GM12878 (cell line): ENCODE measurements around the gene CREBBP. TPM values are rescaled to one million over a fixed set of nuclear protein-coding genes. Genes with fewer than 3 reads are reported as not detected.
A peak's percentile ranks its signal among the peaks of the same experiment; 100 is the strongest.

ENCODE experiments used
- ATAC-seq: fragments of 200-7000 bp; cut with Tn5 transposase; 3 replicates; pipeline ENCODE4 v1.9.1; 2020; ENCODE audit warnings: mild to moderate bottlenecking, moderate library complexity
- BruUV-seq: library from RNA; stranded (reverse); fragments of 400-500 nt; replicated peaks from 2 replicates; lab custom pipeline; 2021; lab: Mats Ljungman, UMichigan
- CTCF ChIA-PET: fragments of 300-600 bp; sonication (Branson Sonifier 250); formaldehyde crosslinking; extraction: SDS; loops from one replicate; lab custom pipeline; 2021; ENCODE audit warnings: inconsistent platforms; lab: Yijun Ruan, JAX
- POLR2A ChIA-PET: fragments of 350-600 bp; formaldehyde crosslinking; extraction: SDS; loops from one replicate; lab custom pipeline; 2021; ENCODE audit warnings: inconsistent platforms; lab: Charles Lee
- RAD21 ChIA-PET: fragments of 300-600 bp; sonication (Branson Sonifier 250); formaldehyde crosslinking; loops from one replicate; lab custom pipeline; 2023; ENCODE audit warnings: antibody characterized with exemption; ENCODE audit not compliant: unreplicated experiment; lab: Charles Lee
- SMC1A ChIA-PET: fragments of 300-600 bp; sonication (Branson Sonifier 250); formaldehyde crosslinking; loops from one replicate; lab custom pipeline; 2023; ENCODE audit not compliant: unreplicated experiment, uncharacterized antibody; lab: Charles Lee
- DNase-seq: peaks from one replicate; pipeline ENCODE4 v3.0.0-alpha.2; 2011; ENCODE audit warnings: low read depth, low spot score
- FAIRE-seq: peaks from 3 replicates; lab custom pipeline; 2011; peaks lifted over from hg19 to GRCh38; lab: Jason Lieb, UNC
- H2AFZ ChIP-seq: 2 replicates; pipeline ENCODE4 v1.6.0; 2011; ENCODE audit warnings: low read depth, low read length, control low read depth; ENCODE audit not compliant: control insufficient read depth
- H3K27ac ChIP-seq: 2 replicates; pipeline ENCODE4 v1.5.1; 2011; ENCODE audit warnings: control low read depth; ENCODE audit not compliant: control insufficient read depth, insufficient read depth
- H3K27me3 ChIP-seq, 2 experiments: replicated peaks in 1 of 2; 2 replicates each; pipeline versions ENCODE4 v1.6.0 to v1.6.1; 2011; ENCODE audit warnings: low read length in 1 of 2; ENCODE audit not compliant: control insufficient read depth in 2 of 2, insufficient read depth in 2 of 2
- H3K36me3 ChIP-seq, 2 experiments: 2 replicates each; pipeline ENCODE4 v1.5.1; 2011; ENCODE audit warnings: low read length in 1 of 2; ENCODE audit not compliant: control insufficient read depth in 2 of 2, insufficient read depth in 2 of 2
- H3K4me1 ChIP-seq: 2 replicates; pipeline ENCODE4 v1.6.1; 2011; ENCODE audit warnings: mild to moderate bottlenecking, low read length, moderate library complexity, mixed read lengths; ENCODE audit not compliant: control insufficient read depth, insufficient read depth
- H3K4me2 ChIP-seq: 2 replicates; pipeline ENCODE4 v1.6.0; 2011; ENCODE audit warnings: control low read depth; ENCODE audit not compliant: control insufficient read depth, insufficient read depth
- H3K4me3 ChIP-seq: fragments of 200-600 bp; sonication (generic); 2 replicates; pipeline ENCODE4 v1.5.1; 2016
- H3K79me2 ChIP-seq: 2 replicates; pipeline ENCODE4 v1.6.0; 2011; ENCODE audit warnings: low read length; ENCODE audit not compliant: control insufficient read depth, insufficient read depth
- H3K9ac ChIP-seq: 2 replicates; pipeline ENCODE4 v1.8.0; 2011; ENCODE audit warnings: low read length, control low read depth, mixed read lengths; ENCODE audit not compliant: control insufficient read depth, insufficient read depth
- H3K9me3 ChIP-seq: replicated peaks from 3 replicates; pipeline ENCODE4 v1.5.1; 2011; ENCODE audit warnings: mild to moderate bottlenecking, low read length; ENCODE audit not compliant: control insufficient read depth, insufficient read depth
- H4K20me1 ChIP-seq: 2 replicates; pipeline ENCODE4 v1.6.0; 2011; ENCODE audit not compliant: control insufficient read depth, insufficient read depth
- ATF7 ChIP-seq: fragments of 450-650 bp; IDR thresholded peaks from 2 replicates; pipeline ENCODE4 v1.6.1; 2016; ENCODE audit warnings: low read depth, mild to moderate bottlenecking
- BCL11A ChIP-seq: IDR thresholded peaks from 2 replicates; pipeline ENCODE4 v1.6.1; 2011; ENCODE audit warnings: low read depth, low read length
- ESRRA ChIP-seq: IDR thresholded peaks from 2 replicates; pipeline ENCODE4 v1.6.1; 2012; ENCODE audit warnings: mild to moderate bottlenecking, low read length, improper control_type of control experiment
- HDAC6 ChIP-seq: fragments of 200-600 bp; sonication (generic); IDR thresholded peaks from one replicate; pipeline ENCODE4 v1.8.0; 2017; ENCODE audit warnings: antibody characterized with exemption; ENCODE audit not compliant: unreplicated experiment
- MEF2A ChIP-seq: IDR thresholded peaks from 2 replicates; pipeline ENCODE4 v1.6.1; 2011; ENCODE audit warnings: low read depth, mild to moderate bottlenecking, low read length, moderate library complexity; ENCODE audit not compliant: insufficient read depth
- MTA2 ChIP-seq: fragments of 450-650 bp; IDR thresholded peaks from 2 replicates; pipeline ENCODE4 v1.6.1; 2016; ENCODE audit warnings: low read depth, mild to moderate bottlenecking, moderate library complexity
- NKRF ChIP-seq: fragments of 450-650 bp; conservative IDR thresholded peaks from 2 replicates; pipeline ENCODE4 v1.6.1; 2017; ENCODE audit warnings: mild to moderate bottlenecking, moderate library complexity
- PKNOX1 ChIP-seq: fragments of 450-650 bp; IDR thresholded peaks from 2 replicates; pipeline ENCODE4 v1.6.1; 2016; ENCODE audit warnings: mild to moderate bottlenecking
- PML ChIP-seq: IDR thresholded peaks from 2 replicates; pipeline ENCODE4 v1.6.1; 2012; ENCODE audit warnings: low read length, inconsistent platforms
- POLR2AphosphoS2 ChIP-seq: IDR thresholded peaks from 2 replicates; pipeline ENCODE4 v1.6.1; 2011; ENCODE audit warnings: low read depth, mild to moderate bottlenecking, low read length, improper control_type of control experiment, moderate library complexity
- SPI1 ChIP-seq: IDR thresholded peaks from 2 replicates; pipeline ENCODE4 v1.6.1; 2011; ENCODE audit warnings: low read depth, mild to moderate bottlenecking, low read length, moderate library complexity, borderline replicate concordance; ENCODE audit not compliant: insufficient read depth
- SUPT20H ChIP-seq: IDR thresholded peaks from 2 replicates; pipeline ENCODE4 v1.6.1; 2011; ENCODE audit warnings: low read depth, mild to moderate bottlenecking, low read length, moderate library complexity, borderline replicate concordance; ENCODE audit not compliant: control insufficient read depth
- ZNF24 ChIP-seq: fragments of 450-650 bp; IDR thresholded peaks from 2 replicates; pipeline ENCODE4 v1.6.1; 2017; ENCODE audit warnings: antibody characterized with exemption, mild to moderate bottlenecking
- WGBS: methylation state at CpG from one replicate; pipeline ENCODE4 v1.1.6; 2016; ENCODE audit warnings: low lambda C conversion rate; ENCODE audit not compliant: insufficient replicate concordance, insufficient coverage; ENCODE audit errors: missing lambda C conversion rate; 5-methylcytosine and 5-hydroxymethylcytosine counted together
- in situ Hi-C: fragments of 300-500 bp; cut with MboI; formaldehyde crosslinking; loops from 9 replicates; pipeline ENCODE4 v1.14.3; 2018; ENCODE audit warnings: mixed read lengths
- intact Hi-C: fragments of 100-400 bp; cut with micrococcal nuclease; formaldehyde crosslinking; loops from one replicate; pipeline ENCODE4 v1.14.2; 2022; ENCODE audit not compliant: unreplicated experiment
- polyA plus RNA-seq, 11 experiments: library from polyadenylated mRNA; depleted of rRNA in 4 of 11; unstranded in 6 of 11; stranded (reverse) in 5 of 11; fragments of >200 nt; fragmentation: Nextera tagmentation in 4 of 11; fragmentation: Illumina TruSeq in 1 of 11; extraction: Ambion mirVana in 4 of 11; extraction: Trizol in 1 of 11; gene quantifications; 1 replicate in 1 of 11; 2 replicates in 10 of 11; pipeline versions ENCODE4 v1.2.1 to v1.2.3, GENCODE V29; 2011 to 2016; ENCODE audit warnings: inconsistent platforms in 2 of 11, missing spikeins in 2 of 11, low read depth in 1 of 11
- total RNA-seq, 4 experiments: library from RNA; depleted of rRNA in 3 of 4; stranded (reverse); fragments of >200 nt in 3 of 4; fragmentation: Illumina TruSeq in 1 of 4; extraction: Trizol in 1 of 4; gene quantifications; 2 replicates each; pipeline versions ENCODE4 v1.2.1 to v1.2.3, GENCODE V29; 2013 to 2021
- TF ChIP-seq, protein P1 (sequence below): fragments of 450-650 bp; IDR thresholded peaks from 2 replicates; pipeline ENCODE4 v1.6.1; 2018; ENCODE audit warnings: borderline replicate concordance, mild to moderate bottlenecking; ENCODE audit not compliant: partially characterized antibody
- TF ChIP-seq, protein P2 (sequence below): fragments of 450-650 bp; IDR thresholded peaks from 2 replicates; pipeline ENCODE4 v1.6.1; 2018; ENCODE audit warnings: mild to moderate bottlenecking, low read depth, moderate library complexity; ENCODE audit not compliant: partially characterized antibody

The CREBBP gene
- total and polyA plus RNA-seq, 10 of the 15 experiments (the other 5 are each of a cell fraction or from before 2014, with no cell fraction given) = 3.4 to 32.7 (median 7.9) TPM

DNA sequence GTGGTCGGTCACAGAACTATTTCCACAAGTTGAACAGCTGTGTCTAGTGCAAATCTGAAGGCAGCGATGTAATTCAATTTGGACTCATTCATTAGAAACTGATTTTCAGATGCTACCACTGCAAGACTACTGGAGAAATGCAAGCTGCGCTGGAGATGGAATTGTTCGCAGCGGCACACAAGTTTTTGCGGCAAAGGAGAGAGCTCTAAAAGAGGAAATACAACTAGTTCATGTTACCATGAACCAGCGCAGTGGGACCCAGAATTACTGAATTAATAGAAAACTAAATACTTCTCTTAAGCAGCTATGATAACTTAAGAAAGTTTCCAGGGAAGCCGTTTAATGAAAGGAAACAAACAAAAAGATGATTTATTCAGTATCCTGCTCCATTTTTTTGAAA lies 1.9 kb downstream of the CREBBP start:
- peaks cover 62% of the 10 kb centered on the region for H3K79me2 ChIP-seq
- intact Hi-C loops = loop anchor here (2.0 to 5.0 kb wide), 3 partner anchors 91 to 374 kb away; no protein-coding TSS in a partner anchor
- ChIA-PET CTCF (interaction anchor here (0.5 to 5.6 kb wide), 18 partner anchors 10 to 375 kb away, joined by 3 to 35 read pairs (median 6); no protein-coding TSS in a partner anchor), SMC1A (interaction anchor here (0.8 to 7.6 kb wide), 22 partner anchors 10 to 739 kb away, joined by 3 to 160 read pairs (median 4); partner anchors contain the start of gene TRAP1), RAD21 (interaction anchor here (0.6 to 7.1 kb wide), 19 partner anchors 10 to 253 kb away, joined by 3 to 49 read pairs (median 4); partner anchors contain the start of gene TRAP1), POLR2A (interaction anchor here (1.0 to 3.5 kb wide), 11 partner anchors 8 to 95 kb away, joined by 3 to 22 read pairs (median 4); no protein-coding TSS in a partner anchor)
- peak overlapping the region; percentile 78 for H3K4me2 ChIP-seq
- DNase-seq (no peak), FAIRE-seq (no peak), ATAC-seq (peak; percentile 32)
- no peaks in the 10 kb centered on the region for H3K27me3 ChIP-seq
- no peak overlapping the region for H2AFZ ChIP-seq
- BruUV-seq = no TSS peak
- peak overlapping the region; percentile 60; the same call in 1 of the 2 replicates for H3K27ac ChIP-seq
- 8% methylated on average over 8 of the region's 8 CpGs for WGBS
- peak overlapping the region; percentile 80 for H3K4me3 ChIP-seq
- peaks cover 11% of the 10 kb centered on the region for H3K4me1 ChIP-seq
- H3K36me3 ChIP-seq = no peaks in the 10 kb centered on the region; a peak in 2 of 4 replicates
- H3K9me3 ChIP-seq = no peaks in the 10 kb centered on the region
- in situ Hi-C loops = loop anchor here (5.0 kb wide), 1 partner anchor 186 kb away; no protein-coding TSS in a partner anchor
- peak overlapping the region; percentile 62 for H3K9ac ChIP-seq
- peaks cover 14% of the 10 kb centered on the region for H4K20me1 ChIP-seq
- TF ChIP-seq HDAC6 (no peak), ZNF24 (0 out of 2 replicates have a peak, but pooled peaks have one; percentile 28), ESRRA (no peak), MTA2 (0 out of 2 replicates have a peak, but pooled peaks have one; percentile 20), SPI1 (peak; percentile 38; the same call in 1 of the 2 replicates), PML (no peak), POLR2AphosphoS2 (no peak), ATF7 (no peak), MEF2A (no peak), PKNOX1 (no peak), NKRF (peak; percentile 46; the same call in 1 of the 2 replicates), BCL11A (no peak), SUPT20H (no peak)
- TF ChIP-seq, protein P1, sequence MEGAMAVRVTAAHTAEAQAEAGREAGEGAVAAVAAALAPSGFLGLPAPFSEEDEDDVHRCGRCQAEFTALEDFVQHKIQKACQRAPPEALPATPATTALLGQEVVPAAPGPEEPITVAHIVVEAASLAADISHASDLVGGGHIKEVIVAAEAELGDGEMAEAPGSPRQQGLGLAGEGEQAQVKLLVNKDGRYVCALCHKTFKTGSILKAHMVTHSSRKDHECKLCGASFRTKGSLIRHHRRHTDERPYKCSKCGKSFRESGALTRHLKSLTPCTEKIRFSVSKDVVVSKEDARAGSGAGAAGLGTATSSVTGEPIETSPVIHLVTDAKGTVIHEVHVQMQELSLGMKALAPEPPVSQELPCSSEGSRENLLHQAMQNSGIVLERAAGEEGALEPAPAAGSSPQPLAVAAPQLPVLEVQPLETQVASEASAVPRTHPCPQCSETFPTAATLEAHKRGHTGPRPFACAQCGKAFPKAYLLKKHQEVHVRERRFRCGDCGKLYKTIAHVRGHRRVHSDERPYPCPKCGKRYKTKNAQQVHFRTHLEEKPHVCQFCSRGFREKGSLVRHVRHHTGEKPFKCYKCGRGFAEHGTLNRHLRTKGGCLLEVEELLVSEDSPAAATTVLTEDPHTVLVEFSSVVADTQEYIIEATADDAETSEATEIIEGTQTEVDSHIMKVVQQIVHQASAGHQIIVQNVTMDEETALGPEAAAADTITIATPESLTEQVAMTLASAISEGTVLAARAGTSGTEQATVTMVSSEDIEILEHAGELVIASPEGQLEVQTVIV = no peak
- TF ChIP-seq, protein P2, sequence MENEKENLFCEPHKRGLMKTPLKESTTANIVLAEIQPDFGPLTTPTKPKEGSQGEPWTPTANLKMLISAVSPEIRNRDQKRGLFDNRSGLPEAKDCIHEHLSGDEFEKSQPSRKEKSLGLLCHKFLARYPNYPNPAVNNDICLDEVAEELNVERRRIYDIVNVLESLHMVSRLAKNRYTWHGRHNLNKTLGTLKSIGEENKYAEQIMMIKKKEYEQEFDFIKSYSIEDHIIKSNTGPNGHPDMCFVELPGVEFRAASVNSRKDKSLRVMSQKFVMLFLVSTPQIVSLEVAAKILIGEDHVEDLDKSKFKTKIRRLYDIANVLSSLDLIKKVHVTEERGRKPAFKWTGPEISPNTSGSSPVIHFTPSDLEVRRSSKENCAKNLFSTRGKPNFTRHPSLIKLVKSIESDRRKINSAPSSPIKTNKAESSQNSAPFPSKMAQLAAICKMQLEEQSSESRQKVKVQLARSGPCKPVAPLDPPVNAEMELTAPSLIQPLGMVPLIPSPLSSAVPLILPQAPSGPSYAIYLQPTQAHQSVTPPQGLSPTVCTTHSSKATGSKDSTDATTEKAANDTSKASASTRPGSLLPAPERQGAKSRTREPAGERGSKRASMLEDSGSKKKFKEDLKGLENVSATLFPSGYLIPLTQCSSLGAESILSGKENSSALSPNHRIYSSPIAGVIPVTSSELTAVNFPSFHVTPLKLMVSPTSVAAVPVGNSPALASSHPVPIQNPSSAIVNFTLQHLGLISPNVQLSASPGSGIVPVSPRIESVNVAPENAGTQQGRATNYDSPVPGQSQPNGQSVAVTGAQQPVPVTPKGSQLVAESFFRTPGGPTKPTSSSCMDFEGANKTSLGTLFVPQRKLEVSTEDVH = no peak
